SK-N-SH (cell line): ENCODE measurements around the gene EBF3.

Experiments
- CTCF ChIP-seq: fragments of 200-600 bp; sonication (generic); IDR thresholded peaks from 2 replicates; pipeline ENCODE4 v1.6.1; 2017; ENCODE audit warnings: antibody characterized with exemption, mild to moderate bottlenecking, moderate library complexity
- EZH2phosphoT487 ChIP-seq: fragments of 200-600 bp; sonication (generic); IDR thresholded peaks from 2 replicates; pipeline ENCODE4 v1.6.1; 2017; ENCODE audit warnings: low read depth, mixed run types, mild to moderate bottlenecking, antibody characterized with exemption, moderate library complexity, borderline replicate concordance

- no peak for TF ChIP-seq EZH2phosphoT487
- no peak for TF ChIP-seq CTCF
Measured at GRCh38 chr10:129852829-129853561, 111.1 kb downstream of the EBF3 start.
